ENCODE measurements around the gene IPO4. TPM values are rescaled to one million over a fixed set of nuclear protein-coding genes. Genes with fewer than 3 reads are reported as not detected.
A peak's percentile ranks its signal among the peaks of the same experiment; 100 is the strongest.

Gene IPO4
- total and polyA plus RNA-seq, 2 of the 13 experiments (the other 11 are each of a cell fraction or from before 2014, with no cell fraction given): 39.0 to 179 TPM

- no peak for TF ChIP-seq HOMEZ (CRISPR knock-in tag; IDR thresholded peaks at IDR 0.05; ENCODE audit: low read depth)
- TF ChIP-seq ZNF543 (CRISPR knock-in tag; IDR thresholded peaks at IDR 0.05): no peak
- no peak for TF ChIP-seq IRF2 (CRISPR knock-in tag; IDR thresholded peaks at IDR 0.05)
These were observed 24.1 kb downstream of the IPO4 start (continued) for GRCh38 chr14:24164518-24164991.

- ChIA-PET CTCF (ENCODE audit: low intra/inter-chr PET ratio, low total read pairs) (interaction anchor here (2.3 to 2.4 kb wide), 2 partner anchors 54 to 148 kb away, joined by 12 read pairs; no protein-coding TSS in a partner anchor), POLR2A (interaction anchor here (0.9 to 11.8 kb wide), 27 partner anchors 11 to 1184 kb away, joined by 3 to 233 read pairs (median 13); partner anchors contain the start of genes CHMP4A, CIDEB, DCAF11 and EMC9)
- peak overlapping the region; percentile 1 to 78 (median 50); a peak in 4 of 6 replicates for H3K4me3 ChIP-seq (replicated peaks in 1 of 3; ENCODE audit: insufficient read depth in 1 of 3, low read depth in 2 of 3, low read length in 3 of 3)
- no peaks in the 10 kb centered on the region for H3K9me3 ChIP-seq (ENCODE audit: low read length)
- no peaks in the 10 kb centered on the region; a peak in 1 of 5 replicates for H3K27me3 ChIP-seq (ENCODE audit: control insufficient read depth in 1 of 2, insufficient read depth in 2 of 2, low read length in 2 of 2)
- H3K36me3 ChIP-seq (replicated peaks in 1 of 2; ENCODE audit: control insufficient read depth in 1 of 2, insufficient read depth in 2 of 2, low read length in 2 of 2): peaks cover 52 to 66% of the 10 kb centered on the region in 2 experiments; a peak in 4 of 5 replicates
- DNase-seq (ENCODE audit: low spot score) (no peak), FAIRE-seq (no peak), ATAC-seq (no peak)
- H3K9ac ChIP-seq (ENCODE audit: insufficient read depth, low read depth, low read length): peak overlapping the region; percentile 76
- no peaks in the 10 kb centered on the region for H4K20me1 ChIP-seq (ENCODE audit: insufficient read depth, low read length)
- H3K79me2 ChIP-seq (ENCODE audit: insufficient read depth, low read length): peaks cover 5% of the 10 kb centered on the region
- BruUV-seq (replicated peaks): no TSS peak
- H3K27ac ChIP-seq (ENCODE audit: extremely low read length, insufficient read depth, low read length): no peak overlapping the region
- H3K4me1 ChIP-seq (ENCODE audit: insufficient read depth, low read length): peaks cover 28% of the 10 kb centered on the region
- 97% methylated on average over 8 of the region's 8 CpGs for WGBS (ENCODE audit: low lambda C conversion rate)
- in situ Hi-C loops (cut with HindIII; ENCODE audit: extremely low pct_ligation_motif_present, low pct_unique_long_range_greater_than_20kb) (loop anchor here (5.0 kb wide), 1 partner anchor 105 kb away; no protein-coding TSS in a partner anchor), intact Hi-C loops (cut with micrococcal nuclease; ENCODE audit: unreplicated experiment) (no loop called here)
- H3K4me2 ChIP-seq (ENCODE audit: low read depth, low read length): peak overlapping the region; percentile 98
- no peak overlapping the region for H2AFZ ChIP-seq (ENCODE audit: low read length)
- TF ChIP-seq ZNF142 (CRISPR knock-in tag; IDR thresholded peaks at IDR 0.05): no peak
- TF ChIP-seq POLR2AphosphoS2 (IDR thresholded peaks at IDR 0.05; ENCODE audit: low read depth, low read length): 0 out of 2 replicates have a peak, but pooled peaks have one; percentile 26
- no peak for TF ChIP-seq ZNF691 (CRISPR knock-in tag; IDR thresholded peaks at IDR 0.05; ENCODE audit: borderline replicate concordance, low read depth)
- 0 out of 2 replicates have a peak, but pooled peaks have one; percentile 7 for TF ChIP-seq ZNF7 (CRISPR knock-in tag; IDR thresholded peaks at IDR 0.05)
- TF ChIP-seq ATAD3A (CRISPR knock-in tag; IDR thresholded peaks at IDR 0.05): 0 out of 2 replicates have a peak, but pooled peaks have one; percentile 74
- 0 out of 2 replicates have a peak, but pooled peaks have one; percentile 33 for TF ChIP-seq ZNF556 (CRISPR knock-in tag; IDR thresholded peaks at IDR 0.05; ENCODE audit: borderline replicate concordance)
- peak; percentile 23; the same call in 1 of the 2 replicates for TF ChIP-seq SKIL (CRISPR knock-in tag; IDR thresholded peaks at IDR 0.05; ENCODE audit: borderline replicate concordance)
These were observed 26.5 kb downstream of the IPO4 start for GRCh38 chr14:24162093-24162492.

Measured in HepG2 (cell line).